A549 (cell line): ENCODE results near the gene C1QTNF7. TPM values are rescaled to one million over a fixed set of nuclear protein-coding genes. Genes with fewer than 3 reads are reported as not detected.

Source experiments
- ATAC-seq, 2 experiments: fragments of 200-7000 bp in 1 of 2; fragments of >200 bp in 1 of 2; cut with Nextera tagmentation in 1 of 2; cut with Tn5 transposase in 1 of 2; 3 replicates each; pipeline versions ENCODE4 v1.8.0 to v1.9.1; 2018 to 2020; ENCODE audit warnings: mild to moderate bottlenecking in 1 of 2, moderate library complexity in 1 of 2
- CTCF ChIA-PET: fragments of 300-600 bp; sonication (Branson Sonifier 250); formaldehyde crosslinking; extraction: SDS; loops from one replicate; lab custom pipeline; 2021; ENCODE audit warnings: antibody characterized with exemption, inconsistent platforms; lab: Yijun Ruan, JAX
- POLR2A ChIA-PET: fragments of 350-600 bp; formaldehyde crosslinking; extraction: SDS; loops from one replicate; lab custom pipeline; 2021; ENCODE audit warnings: antibody characterized with exemption, inconsistent platforms; lab: Yijun Ruan, JAX
- DNase-seq, 2 experiments: peaks; one replicate each; pipeline versions ENCODE4 v3.0.0 to v3.0.0-alpha.2; 2011 to 2016; ENCODE audit warnings: low read depth in 1 of 2, low spot score in 1 of 2
- FAIRE-seq: peaks from 2 replicates; lab custom pipeline; 2011; peaks lifted over from hg19 to GRCh38; lab: Jason Lieb, UNC
- H3K27ac ChIP-seq, 2 experiments: fragments of >200 bp; sonication (Bioruptor Twin); formaldehyde crosslinking; 3 replicates each; pipeline ENCODE4 v1.5.1; 2016 to 2017
- H3K4me1 ChIP-seq: fragments of >200 bp; sonication (Bioruptor Twin); formaldehyde crosslinking; 3 replicates; pipeline ENCODE4 v1.6.1; 2016
- H3K4me2 ChIP-seq: fragments of >200 bp; sonication (Bioruptor Twin); formaldehyde crosslinking; 3 replicates; pipeline ENCODE4 v1.6.1; 2016
- H3K4me3 ChIP-seq: fragments of >200 bp; sonication (Bioruptor Twin); formaldehyde crosslinking; 3 replicates; pipeline ENCODE4 v1.5.1; 2016
- H3K9me3 ChIP-seq: fragments of >200 bp; sonication (Bioruptor Twin); formaldehyde crosslinking; 3 replicates; pipeline ENCODE4 v1.6.1; 2016
- BCL3 ChIP-seq: fragments of >200 bp; sonication (Bioruptor Twin); formaldehyde crosslinking; IDR thresholded peaks from 3 replicates; pipeline ENCODE4 v1.6.1; 2016
- CBX2 ChIP-seq: fragments of 200-600 bp; sonication (generic); IDR thresholded peaks from 2 replicates; pipeline ENCODE4 v1.6.1; 2016; ENCODE audit warnings: low read depth, mild to moderate bottlenecking, borderline replicate concordance
- CBX8 ChIP-seq: fragments of 200-600 bp; sonication (generic); IDR thresholded peaks from 2 replicates; pipeline ENCODE4 v1.6.1; 2016
- CHD4 ChIP-seq: fragments of 200-600 bp; sonication (generic); IDR thresholded peaks from 2 replicates; pipeline ENCODE4 v1.6.1; 2016; ENCODE audit warnings: antibody characterized with exemption, mild to moderate bottlenecking, borderline replicate concordance
- CTCF ChIP-seq: fragments of >200 bp; sonication (Bioruptor Twin); formaldehyde crosslinking; IDR thresholded peaks from 3 replicates; pipeline ENCODE4 v1.5.1; 2016
- EHMT2 ChIP-seq: fragments of 200-600 bp; sonication (generic); IDR thresholded peaks from 2 replicates; pipeline ENCODE4 v1.6.1; 2016; ENCODE audit warnings: antibody characterized with exemption, low read depth, mild to moderate bottlenecking, moderate library complexity
- ELK1 ChIP-seq: fragments of 150-350 bp; IDR thresholded peaks from 2 replicates; pipeline ENCODE4 v1.6.1; 2014; ENCODE audit warnings: low read depth, mild to moderate bottlenecking, low read length
- FOSB ChIP-seq: fragments of 250-450 bp; sonication (Bioruptor Pico); IDR thresholded peaks from 2 replicates; pipeline ENCODE4 v1.5.0; 2020; ENCODE audit warnings: mild to moderate bottlenecking, moderate library complexity
- HDAC2 ChIP-seq: fragments of 200-600 bp; sonication (generic); IDR thresholded peaks from 2 replicates; pipeline ENCODE4 v1.6.1; 2016
- HEYL ChIP-seq: fragments of 250-450 bp; sonication (Bioruptor Pico); IDR thresholded peaks from 2 replicates; pipeline ENCODE4 v1.8.0; 2021; ENCODE audit warnings: mild to moderate bottlenecking, moderate library complexity
- HOXB13 ChIP-seq: fragments of 250-450 bp; sonication (Bioruptor Pico); IDR thresholded peaks from 2 replicates; pipeline ENCODE4 v1.5.0; 2020; ENCODE audit warnings: low read depth, mild to moderate bottlenecking, moderate library complexity
- JUNB ChIP-seq: fragments of >200 bp; sonication (Bioruptor Twin); formaldehyde crosslinking; IDR thresholded peaks from 2 replicates; pipeline ENCODE4 v1.6.1; 2016
- NPAS2 ChIP-seq: fragments of 250-450 bp; sonication (Bioruptor Pico); IDR thresholded peaks from 2 replicates; pipeline ENCODE4 v1.8.0; 2022; ENCODE audit warnings: mild to moderate bottlenecking, moderate library complexity, borderline replicate concordance
- NR3C1 ChIP-seq: fragments of >200 bp; sonication (Bioruptor Twin); formaldehyde crosslinking; IDR thresholded peaks from 3 replicates; pipeline ENCODE4 v1.6.1; 2017
- PBX3 ChIP-seq: IDR thresholded peaks from 2 replicates; pipeline ENCODE4 v1.6.1; 2012
- POLR2A ChIP-seq: IDR thresholded peaks from 2 replicates; pipeline ENCODE4 v1.6.1; 2012; ENCODE audit warnings: mild to moderate bottlenecking, low read length
- RAD21 ChIP-seq, 2 experiments: fragments of >200 bp in 1 of 2; sonication (Bioruptor Twin) in 1 of 2; formaldehyde crosslinking in 1 of 2; IDR thresholded peaks in 1 of 2; conservative IDR thresholded peaks in 1 of 2; 2 replicates in 1 of 2; 3 replicates in 1 of 2; pipeline ENCODE4 v1.6.1; 2012 to 2018; ENCODE audit warnings: inconsistent platforms in 1 of 2
- RCOR1 ChIP-seq: fragments of 150-350 bp; IDR thresholded peaks from 2 replicates; pipeline ENCODE4 v1.6.1; 2014; ENCODE audit warnings: antibody characterized with exemption, low read length, low read depth
- SMC3 ChIP-seq: fragments of >200 bp; sonication (Bioruptor Twin); formaldehyde crosslinking; IDR thresholded peaks from 3 replicates; pipeline ENCODE4 v1.6.1; 2018; ENCODE audit warnings: inconsistent platforms
- SREBF2 ChIP-seq: fragments of 450-650 bp; IDR thresholded peaks from 2 replicates; pipeline ENCODE4 v1.6.1; 2014; ENCODE audit warnings: mild to moderate bottlenecking, moderate library complexity
- TFCP2L1 ChIP-seq: fragments of 250-450 bp; sonication (Bioruptor Pico); IDR thresholded peaks from 2 replicates; pipeline ENCODE4 v1.5.0; 2021; ENCODE audit warnings: mild to moderate bottlenecking
- USF2 ChIP-seq: fragments of 450-650 bp; IDR thresholded peaks from 2 replicates; pipeline ENCODE4 v1.6.1; 2014; ENCODE audit warnings: antibody characterized with exemption
- ZSCAN20 ChIP-seq: fragments of 250-450 bp; sonication (Bioruptor Pico); IDR thresholded peaks from 2 replicates; pipeline ENCODE4 v1.8.0; 2022; ENCODE audit warnings: mild to moderate bottlenecking, moderate library complexity
- WGBS: methylation state at CpG from one replicate; pipeline ENCODE4 v1.1.6; 2017; ENCODE audit errors: missing lambda C conversion rate; 5-methylcytosine and 5-hydroxymethylcytosine counted together
- polyA plus RNA-seq, 4 experiments: library from polyadenylated mRNA; depleted of rRNA in 3 of 4; stranded (reverse); fragments of >200 nt; fragmentation: RNase III in 1 of 4; extraction: RNeasy Plus Mini Kit Qiagen cat#74134 plus additional on column Dnase treatment in 1 of 4; gene quantifications; 2 replicates in 3 of 4; 3 replicates in 1 of 4; pipeline ENCODE4 v1.2.3, GENCODE V29; 2011 to 2017

Gene C1QTNF7
- polyA plus RNA-seq, 2 of the 4 experiments (the other 2 are of a cell fraction), result not detected

GRCh38 chr4:15420642-15421041 lies 7.2 kb upstream of the C1QTNF7 start:
- DNase-seq, result no peak
- POLR2A ChIA-PET, result interaction anchor here (0.6 kb wide), 1 partner anchor 24 kb away, joined by 3 read pairs; no protein-coding TSS in a partner anchor
- no peak for ATAC-seq

GRCh38 chr4:15423285-15423711 lies 4.5 kb upstream of the C1QTNF7 start:
- Histone ChIP-seq H3K9me3 (no peaks in the 10 kb centered on the region), H3K4me1 (no peaks in the 10 kb centered on the region), H3K4me3 (no peak overlapping the region), H3K4me2 (no peak overlapping the region), H3K27ac (no peak overlapping the region)
- ATAC-seq (no peak), DNase-seq (no peak), FAIRE-seq (no peak)
- POLR2A ChIA-PET, result no interaction called here
- CTCF ChIA-PET, result no interaction called here
- TF ChIP-seq ELK1 (no peak), RCOR1 (no peak), USF2 (no peak), PBX3 (no peak)
- WGBS, result 48% methylated on average over 5 of the region's 5 CpGs

More at GRCh38 chr4:15420642-15421041, 7.2 kb upstream of the C1QTNF7 start:
- 85% methylated on average over 2 of the region's 2 CpGs for WGBS
- CTCF ChIA-PET, result interaction anchor here (3.0 kb wide), 1 partner anchor 183 kb away, joined by 7 read pairs; no protein-coding TSS in a partner anchor
- TF ChIP-seq NR3C1 (no peak), EHMT2 (no peak), CTCF (no peak), HOXB13 (CRISPR knock-in tag) (no peak), BCL3 (no peak), JUNB (no peak), HDAC2 (no peak), SMC3 (no peak), NPAS2 (CRISPR knock-in tag) (no peak), ZSCAN20 (CRISPR knock-in tag) (no peak), CBX8 (no peak), USF2 (no peak), RAD21 (conservative IDR thresholded peaks at IDR 0.05 in 1 of 2, IDR thresholded peaks at IDR 0.05 in 1 of 2) (no peak), FOSB (CRISPR knock-in tag) (no peak), SREBF2 (no peak), POLR2A (no peak), CBX2 (no peak), CHD4 (no peak), HEYL (CRISPR knock-in tag) (no peak), TFCP2L1 (CRISPR knock-in tag) (no peak)
- H3K4me2 ChIP-seq, result no peak overlapping the region
- no peak overlapping the region for H3K4me3 ChIP-seq
- H3K4me1 ChIP-seq, result no peaks in the 10 kb centered on the region
- no peaks in the 10 kb centered on the region for H3K9me3 ChIP-seq
- no peak for FAIRE-seq
- no peak overlapping the region for H3K27ac ChIP-seq
